ENCODE results near the gene LCP2.

LCP2 gene

DNA sequence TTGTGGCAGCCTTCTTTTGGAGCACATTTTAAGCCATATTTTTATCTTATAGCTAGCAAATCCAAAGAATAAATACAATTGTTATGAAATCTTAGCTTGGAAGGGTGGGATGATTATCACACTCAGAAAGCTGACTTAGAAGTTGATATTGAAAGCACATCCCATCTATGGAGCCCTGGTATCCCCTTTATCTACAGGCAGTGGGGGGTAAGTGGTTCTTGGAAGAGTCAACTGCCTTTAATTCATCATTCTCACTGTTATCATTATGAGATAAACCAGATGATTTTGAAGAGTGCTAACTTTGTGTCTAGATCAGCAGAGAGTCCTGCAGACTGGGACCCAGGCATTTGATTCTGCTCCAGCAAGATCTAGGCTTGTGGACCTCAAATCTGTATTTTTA, 3.0 kb downstream of the LCP2 start:
- DNase-seq, result no peak

DNA sequence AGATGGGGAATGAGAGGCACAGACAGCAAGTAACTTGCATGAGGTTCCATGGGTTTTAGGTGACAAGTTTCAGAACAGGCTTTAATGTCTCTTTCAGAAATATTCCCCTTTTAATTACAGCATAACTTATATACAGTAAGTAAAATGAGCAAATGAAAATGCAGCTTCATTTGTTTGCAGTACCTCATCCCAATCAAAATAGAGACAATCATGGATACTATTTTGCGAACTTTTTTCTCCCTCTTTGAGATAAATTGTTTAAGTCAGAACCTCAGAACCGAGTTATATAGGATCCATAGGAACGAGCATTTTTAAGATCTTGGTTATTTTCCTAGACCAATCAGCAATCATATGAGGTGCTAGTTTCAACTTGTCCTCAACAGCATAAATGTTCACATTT, 3.5 kb downstream of the LCP2 start:
- DNase-seq, result no peak

DNA sequence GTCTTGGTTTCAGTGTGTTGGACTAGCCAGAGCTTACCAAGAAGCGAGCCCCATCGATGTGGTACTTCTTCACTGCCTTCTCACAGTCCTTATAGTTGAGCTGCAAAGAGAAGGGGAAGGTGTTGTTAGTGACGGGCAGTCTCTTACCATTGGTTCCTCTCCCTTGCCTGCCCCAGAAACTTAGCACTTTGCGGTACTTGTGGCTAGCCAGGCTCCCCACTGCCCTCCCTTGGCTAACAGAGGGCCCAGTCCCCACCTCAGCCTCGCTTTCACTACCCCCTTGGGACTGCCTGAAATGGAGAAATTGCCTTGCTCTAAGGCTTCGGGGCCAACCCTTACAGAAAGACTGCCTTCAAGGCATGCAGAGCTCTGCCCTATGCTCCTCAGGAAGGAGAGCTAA, 4.3 kb downstream of the LCP2 start:
- DNase-seq, result peak in 1 of 2 donors; percentile 30

DNA sequence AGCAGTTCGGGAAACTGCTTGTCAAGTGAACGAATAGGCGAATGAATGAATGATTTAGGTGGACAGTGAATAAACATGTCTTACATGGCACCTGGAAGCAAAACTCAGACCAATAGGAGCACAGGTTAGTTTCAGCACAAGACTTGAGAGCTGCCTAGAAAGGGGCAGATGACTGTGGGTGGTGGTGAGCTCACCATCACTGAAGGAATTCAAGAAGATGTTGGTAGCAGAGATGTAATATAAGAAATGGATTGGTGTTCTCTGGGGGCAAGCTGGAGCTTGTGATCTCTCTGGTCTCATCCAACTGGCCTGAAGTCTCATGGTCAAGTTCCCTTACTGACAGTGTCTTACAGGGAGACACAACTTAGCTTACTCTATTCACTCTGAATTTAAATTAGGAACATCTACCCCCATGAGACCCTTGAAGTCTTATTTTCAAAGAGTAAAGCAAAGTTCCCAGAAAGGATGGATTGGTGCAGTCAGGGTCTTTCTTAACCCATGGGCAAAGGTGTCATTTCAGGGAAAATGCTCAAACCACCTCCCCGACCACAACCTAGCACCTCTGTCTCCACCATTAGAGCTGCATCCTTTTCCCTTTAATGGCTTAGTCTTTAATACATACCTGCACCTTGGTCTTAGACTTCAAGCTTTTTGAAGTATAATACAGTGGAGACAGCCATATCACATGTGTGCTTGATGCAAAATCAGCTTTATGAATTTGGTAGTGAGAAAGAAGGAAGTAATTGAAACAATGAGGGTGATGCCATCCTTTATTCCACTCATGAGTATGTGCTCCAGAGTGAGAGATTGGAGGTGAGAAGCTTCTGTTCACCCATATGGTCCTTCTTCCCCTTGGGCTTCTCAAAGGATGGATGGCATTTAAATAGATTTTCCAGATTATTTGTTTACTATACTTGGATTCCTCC, 5.1 kb downstream of the LCP2 start:
- DNase-seq, result no peak

DNA sequence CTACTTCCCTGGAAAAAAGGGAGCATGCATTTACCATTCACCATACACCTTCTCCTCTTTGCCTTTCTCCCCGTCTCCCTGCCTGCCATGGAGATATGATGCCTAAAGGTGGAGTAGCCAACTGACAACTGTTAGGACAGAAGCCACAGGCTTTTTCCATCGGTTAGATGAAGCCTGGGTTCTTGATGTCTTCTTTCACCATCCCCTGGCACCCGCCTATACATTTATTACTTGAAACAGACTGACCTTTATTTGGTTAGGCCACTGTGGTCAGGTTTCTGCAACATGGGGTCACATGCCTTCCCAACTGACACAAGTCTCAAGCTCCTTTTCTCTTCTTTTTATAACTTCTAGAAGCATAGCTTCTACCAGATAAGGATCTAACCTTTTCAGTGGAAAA, 7.1 kb downstream of the LCP2 start:
- no peak for DNase-seq

DNA sequence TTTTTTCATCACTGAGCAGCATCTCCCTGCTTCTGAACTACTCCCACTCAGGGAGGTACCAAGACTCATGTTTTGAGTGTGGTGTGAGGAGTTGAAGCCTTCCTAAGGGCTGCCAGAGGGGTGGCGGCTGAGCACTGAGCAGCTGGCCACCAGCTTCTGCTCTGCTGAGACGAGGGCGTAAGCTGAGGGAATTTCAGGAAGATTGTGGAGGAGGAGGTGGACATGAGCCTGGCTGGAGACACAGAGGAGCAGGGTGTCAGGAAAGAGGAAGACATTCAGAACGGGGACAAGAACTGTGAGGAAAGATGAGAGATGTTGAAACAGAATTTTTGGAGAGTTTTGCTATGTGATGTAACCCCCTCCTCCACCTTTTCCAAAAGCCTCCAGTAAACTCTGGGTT, 7.8 kb downstream of the LCP2 start:
- DNase-seq, result no peak

DNA sequence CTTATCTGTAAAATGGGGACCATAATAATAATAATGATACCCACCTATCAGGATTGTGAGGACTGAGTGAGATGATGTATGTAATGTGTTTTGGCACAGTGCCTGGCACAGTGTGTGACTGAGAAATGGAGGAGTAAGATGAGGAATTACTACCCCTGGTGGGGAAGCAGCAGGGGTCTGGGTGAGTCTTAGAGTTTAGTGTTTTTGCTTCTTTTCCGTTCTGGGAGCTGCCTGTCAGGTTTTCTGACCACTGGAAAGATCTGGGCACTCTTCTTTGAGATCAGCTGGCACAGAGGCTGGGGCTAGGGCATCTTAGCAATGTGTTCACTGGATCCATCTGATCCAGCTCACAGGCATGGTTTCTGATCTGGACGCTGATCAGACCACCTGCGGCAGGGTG, 8.5 kb downstream of the LCP2 start:
- DNase-seq, result no peak

DNA sequence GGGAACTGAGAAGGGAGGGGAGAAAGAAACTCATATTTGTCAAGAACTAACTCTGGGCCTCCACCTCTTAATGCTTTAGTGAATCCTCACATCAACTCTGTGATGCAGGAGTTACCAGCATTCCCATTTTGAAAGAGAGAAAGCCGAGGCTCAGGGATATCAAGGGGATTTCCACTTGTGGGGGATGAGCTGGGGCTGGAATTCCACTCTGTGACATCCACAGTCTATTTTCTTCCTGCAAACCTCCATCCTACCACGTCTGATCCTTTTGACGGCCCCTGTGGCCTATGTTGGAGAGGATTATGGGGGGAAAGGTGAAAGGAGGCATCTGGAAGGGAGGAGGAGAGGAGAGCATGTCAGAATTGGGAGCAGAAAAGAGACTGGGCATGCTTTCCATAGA, 9.0 kb downstream of the LCP2 start:
- DNase-seq, result no peak

DNA sequence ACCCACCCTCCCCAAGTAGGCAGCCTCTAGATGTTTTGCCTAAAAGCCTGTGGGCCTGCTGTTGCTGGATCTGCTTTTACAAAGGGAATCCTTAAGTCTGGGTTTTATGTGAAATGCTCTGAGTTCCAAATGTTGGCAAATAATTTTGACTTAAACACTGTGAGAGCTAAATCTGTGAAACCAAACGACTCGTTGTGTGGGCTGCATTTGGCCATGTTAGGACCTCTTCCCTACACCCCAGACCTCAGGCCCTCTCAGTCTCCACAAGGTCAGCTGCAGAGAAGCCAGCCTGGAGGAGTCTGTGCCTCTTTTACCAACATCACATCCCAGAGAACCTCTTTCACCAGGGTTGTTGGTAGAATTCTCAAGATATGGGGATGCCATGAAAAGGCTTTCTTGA, 9.4 kb downstream of the LCP2 start:
- no peak for DNase-seq

DNA sequence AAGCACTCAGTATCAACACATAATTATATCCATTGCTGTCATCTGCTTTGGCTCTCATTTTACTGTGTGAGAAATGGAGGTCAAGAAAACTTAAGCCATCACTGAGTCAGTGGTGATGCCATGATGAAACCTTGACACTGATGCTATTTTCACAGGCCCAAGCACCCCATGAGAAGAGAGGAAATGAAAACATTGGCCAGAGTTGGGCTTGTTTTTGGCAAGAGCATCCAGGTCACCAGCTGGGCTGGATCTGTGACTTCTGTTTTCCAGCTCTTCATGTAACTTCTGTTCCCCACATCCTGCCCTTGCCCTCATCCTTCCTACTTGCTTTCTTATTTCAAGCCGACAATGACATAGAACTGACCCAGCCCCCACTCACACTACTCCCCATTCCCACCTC, 10.0 kb downstream of the LCP2 start:
- DNase-seq, result peak in 1 of 2 donors; percentile 70

DNA sequence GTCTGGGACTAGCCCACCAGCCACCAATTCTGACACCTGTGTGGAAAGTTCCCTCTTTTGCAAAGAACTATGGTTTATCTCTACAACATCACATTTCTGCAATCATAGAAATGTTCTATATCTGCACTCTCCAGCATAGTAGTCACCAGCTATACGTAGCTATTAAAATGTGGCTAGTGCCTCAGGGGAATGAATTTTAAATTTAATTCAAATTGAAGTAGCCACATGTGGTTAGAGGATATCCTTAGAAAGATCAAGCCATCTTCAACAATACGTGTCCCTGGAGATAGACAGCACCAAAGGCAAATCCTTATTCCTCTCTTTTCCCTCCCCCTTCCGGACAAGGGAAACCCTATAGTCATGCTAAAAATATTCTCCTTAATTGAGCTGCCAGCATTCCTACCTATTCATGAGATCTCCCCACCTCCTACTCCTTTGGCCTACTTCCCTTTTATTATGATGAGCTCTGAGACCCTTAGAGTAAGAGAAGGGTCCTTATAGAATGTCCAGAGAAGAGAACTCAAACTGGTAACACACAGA, 11.1 kb downstream of the LCP2 start:
- DNase-seq, result no peak

DNA sequence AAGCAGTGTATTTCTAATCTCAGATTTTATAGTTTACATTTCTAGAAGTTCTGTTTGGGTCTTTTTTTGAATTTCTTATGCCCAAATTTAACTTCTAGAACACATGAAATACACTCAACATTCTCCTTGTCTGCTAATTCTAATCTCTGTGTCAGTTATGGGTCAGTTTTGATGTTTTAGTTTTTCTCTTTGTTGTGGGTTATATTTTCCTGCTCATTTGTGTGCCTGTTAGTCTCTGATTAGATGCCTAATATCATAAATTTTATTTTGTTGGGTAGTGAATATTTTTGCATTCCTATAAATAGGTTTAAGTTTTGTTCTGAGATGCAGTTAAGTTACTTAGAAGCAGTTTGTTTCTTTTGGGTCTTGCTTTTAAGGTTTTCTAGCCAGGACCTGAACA, 12.4 kb downstream of the LCP2 start:
- no peak for DNase-seq

DNA sequence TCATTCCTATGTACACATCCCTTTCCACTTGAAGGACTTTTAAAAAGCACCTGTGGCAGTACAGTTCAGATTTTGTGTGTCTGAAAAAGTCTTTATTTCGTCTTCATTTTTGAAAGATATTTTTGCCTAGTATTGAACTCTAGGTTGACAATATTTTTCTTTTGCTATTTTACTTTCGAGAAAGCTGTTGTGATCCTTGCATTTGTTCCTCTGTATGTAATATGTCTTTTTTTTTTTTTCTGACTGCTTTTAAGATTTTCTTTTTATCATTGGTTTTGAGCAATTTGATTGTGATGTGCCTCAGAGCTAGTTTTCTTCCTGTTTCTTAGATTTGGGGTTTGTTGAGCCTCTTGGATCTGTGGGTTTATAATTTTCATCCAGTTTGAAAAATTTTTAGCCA, 13.3 kb downstream of the LCP2 start:
- no peak for DNase-seq

DNA sequence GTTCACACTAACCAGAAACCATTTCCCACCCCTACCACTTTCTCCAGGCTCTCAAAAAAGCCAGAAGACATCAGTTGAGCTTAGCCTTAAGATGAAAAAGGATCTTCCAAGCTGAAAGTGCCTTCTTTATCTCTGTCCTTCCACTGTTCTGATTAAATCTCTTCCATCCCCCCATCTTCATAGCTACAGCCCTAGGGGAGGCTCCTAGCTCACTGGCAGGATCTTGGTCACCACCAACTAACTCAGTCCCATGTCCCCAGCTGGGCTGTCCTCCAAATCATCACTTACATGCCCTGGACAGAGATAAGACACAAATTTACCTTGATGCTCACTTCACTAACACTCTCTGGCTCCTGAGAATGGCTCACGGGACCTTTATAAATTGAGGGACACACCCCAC, 14.3 kb downstream of the LCP2 start:
- no peak for DNase-seq

DNA sequence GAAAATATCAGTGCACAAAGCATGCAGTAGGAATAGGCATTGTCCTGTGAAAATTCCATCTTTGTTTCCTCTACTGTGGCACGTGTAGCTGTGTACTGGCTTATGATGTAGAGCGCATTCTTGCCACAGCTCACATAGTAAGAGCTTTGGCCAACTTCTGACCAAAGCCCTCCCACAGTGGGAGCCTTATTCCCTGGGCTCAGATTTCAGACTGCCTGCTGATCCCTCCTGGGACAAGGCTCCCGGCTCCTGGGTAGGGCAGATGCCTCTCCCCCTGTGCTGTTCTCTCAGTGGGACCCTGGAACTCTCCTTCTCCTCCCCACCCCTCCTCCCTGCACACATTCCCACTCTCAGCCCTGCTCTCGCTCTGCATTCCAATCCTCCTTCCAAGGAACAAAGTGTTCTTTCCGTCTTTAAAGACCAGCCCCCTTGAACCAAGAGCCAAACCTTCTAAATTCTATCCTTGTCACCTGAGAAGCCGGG, 17.5 kb downstream of the LCP2 start:
- no peak for DNase-seq

DNA sequence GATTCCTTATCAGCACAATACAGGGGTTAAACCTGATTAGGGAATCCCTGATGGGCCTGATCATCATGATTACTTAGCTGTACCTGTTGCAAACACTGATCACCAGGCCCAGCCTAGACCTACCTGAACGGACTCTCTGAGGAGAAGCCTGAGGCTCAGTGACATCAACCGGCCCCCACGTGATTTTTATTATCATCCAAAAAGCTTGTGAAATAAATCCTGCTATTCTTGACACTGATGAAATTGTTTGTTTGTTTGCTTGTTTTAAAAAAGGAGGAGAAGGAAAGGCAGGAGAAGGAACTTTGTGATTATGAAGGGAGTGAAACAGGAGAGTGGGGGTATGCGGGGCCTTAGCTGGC, 18.1 kb downstream of the LCP2 start:
- DNase-seq, result no peak

DNA sequence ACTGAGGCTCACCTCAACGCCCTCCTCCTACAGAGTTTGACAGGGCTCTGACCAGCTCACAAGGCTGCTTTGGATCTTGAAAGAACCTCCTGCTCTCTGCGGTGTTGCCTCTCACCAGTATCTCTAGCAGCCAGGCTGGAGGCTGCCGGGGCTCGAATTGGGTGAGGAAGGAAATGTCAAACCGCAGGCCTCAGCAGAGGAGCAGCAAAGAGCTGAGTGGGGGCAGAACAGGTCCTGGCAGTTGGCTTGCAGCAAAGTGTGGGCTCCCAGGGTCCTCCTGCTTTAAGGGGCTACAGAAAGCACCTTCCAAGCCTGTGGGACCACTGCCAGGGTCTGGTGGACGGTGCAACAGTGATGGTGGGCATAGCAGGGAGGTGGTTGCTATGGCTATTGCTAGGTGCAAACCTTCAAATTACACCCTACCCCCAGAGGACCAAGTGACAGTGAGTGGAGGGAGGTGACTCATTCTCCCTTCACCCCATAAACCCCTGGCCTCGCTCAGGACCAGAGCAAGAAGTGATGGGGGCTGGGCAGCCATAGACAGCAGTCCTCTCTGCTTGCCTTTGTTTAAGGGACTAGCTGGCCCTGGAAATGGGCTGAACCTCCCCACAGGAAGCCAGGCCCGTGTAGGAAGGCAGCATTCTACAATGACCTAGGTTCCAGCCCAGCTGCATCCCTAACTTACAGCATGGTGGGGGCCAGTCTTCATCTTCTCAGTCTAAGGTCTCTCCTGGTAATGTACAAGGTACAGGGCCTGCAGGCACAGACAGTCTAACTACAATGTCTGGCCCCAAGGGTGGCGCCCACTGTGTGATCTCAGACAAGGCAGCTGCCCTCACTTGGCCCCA, 18.7 kb downstream of the LCP2 start:
- DNase-seq, result peak; percentile 83 to 95

DNA sequence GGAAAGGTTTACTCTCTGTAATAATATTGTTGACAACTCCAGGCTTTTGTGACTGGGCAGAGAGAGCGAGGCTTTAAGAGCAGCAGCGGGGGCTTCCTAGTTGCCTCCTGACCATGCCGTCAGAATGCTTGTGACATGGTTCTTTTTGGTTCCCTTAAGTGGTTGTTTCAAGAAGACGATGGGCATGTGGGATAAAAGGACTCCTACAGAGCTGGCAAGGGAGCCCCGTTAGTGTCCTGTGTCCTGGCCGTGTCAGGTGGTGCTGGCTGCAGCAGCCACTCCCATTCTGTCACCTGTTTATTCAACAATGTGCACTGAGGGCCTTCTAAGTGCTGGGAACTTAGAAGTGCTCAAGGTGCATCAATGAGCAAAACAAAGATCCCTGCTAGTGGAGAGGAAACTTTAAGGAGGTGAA, 19.7 kb downstream of the LCP2 start:
- no peak for DNase-seq

DNA sequence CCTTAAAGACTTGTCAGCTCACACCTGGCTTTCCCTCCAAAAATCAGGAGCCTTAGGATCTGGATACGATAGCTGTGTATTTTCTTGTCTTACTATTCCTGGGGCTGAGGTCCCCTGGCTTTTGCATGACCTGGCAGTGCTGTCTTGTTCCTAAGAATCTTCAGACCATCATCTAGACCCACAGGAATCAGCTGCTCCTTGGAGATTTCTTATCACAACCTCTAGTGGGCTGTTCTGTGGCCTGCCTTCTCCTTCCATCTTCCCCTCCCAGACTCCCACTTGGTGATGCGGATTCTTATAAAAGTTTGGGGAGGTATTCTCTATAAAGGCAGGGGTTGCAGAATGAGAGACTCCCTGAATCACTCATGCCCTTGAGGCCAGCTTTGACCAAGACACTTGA, 21.4 kb downstream of the LCP2 start:
- DNase-seq, result no peak

DNA sequence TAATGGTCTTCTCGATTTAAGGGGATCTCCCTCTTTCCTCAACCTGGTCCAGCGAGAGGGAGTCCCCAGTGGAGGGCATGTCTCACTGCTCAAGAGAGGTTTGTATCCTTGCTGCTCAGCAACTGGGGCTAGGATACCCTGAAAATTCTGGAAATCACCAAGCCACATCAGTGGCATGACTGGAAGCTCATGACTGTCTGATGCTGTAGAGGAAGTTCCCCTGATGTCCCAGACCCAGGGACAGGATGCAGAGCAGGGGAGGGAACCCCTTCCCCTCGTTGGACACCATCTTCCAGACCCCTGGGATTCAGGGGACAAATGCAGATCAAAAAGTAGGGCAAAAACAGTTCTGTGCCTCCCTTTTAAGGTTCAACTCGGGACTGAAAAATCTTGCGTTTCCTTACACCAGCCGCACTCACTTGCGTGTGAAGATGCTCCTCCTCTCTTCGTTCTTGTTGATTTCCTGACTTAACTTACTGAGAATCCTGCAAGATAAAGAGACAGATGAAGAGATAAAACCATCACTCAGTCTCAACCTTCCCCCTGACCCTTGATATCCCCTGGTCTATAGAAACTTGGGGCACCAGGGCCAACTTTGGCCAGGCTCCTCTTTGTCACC, 22.1 kb downstream of the LCP2 start:
- DNase-seq, result no peak

DNA sequence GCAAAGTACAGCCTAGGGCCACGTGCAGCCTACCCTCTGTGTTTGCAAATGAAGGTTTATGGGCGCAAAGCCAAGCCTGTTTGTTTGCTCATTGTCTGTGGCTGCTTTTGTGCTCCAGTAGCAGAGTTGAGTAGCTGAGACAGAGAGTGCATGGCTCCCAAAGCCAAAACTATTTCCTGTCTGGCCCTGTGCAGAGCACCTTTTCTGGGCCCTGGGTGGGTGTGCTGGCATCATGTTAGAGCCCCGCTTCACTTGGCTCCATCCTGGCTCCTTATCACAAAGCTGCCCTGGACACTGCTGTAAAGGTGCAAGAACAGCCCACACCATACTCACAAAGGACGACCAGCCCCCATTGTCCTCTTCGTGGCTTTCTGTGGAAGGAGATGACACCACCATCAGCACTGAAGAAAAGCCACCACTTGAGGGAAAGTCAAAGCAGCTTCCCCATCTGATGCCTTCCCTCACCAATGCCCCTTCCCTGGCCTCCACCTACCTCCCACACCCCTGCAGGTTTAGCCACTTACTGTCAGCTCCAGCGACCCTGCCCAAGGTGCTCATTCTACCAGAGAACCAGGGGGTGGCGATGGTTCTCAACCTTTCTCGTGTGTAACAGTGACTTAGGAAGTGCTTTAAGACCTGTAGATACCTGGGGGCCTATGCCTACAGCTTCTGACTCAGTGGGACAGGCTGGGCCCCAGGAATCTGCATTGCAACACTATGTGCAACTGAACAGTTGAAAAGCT, 23.4 kb downstream of the LCP2 start:
- no peak for DNase-seq

DNA sequence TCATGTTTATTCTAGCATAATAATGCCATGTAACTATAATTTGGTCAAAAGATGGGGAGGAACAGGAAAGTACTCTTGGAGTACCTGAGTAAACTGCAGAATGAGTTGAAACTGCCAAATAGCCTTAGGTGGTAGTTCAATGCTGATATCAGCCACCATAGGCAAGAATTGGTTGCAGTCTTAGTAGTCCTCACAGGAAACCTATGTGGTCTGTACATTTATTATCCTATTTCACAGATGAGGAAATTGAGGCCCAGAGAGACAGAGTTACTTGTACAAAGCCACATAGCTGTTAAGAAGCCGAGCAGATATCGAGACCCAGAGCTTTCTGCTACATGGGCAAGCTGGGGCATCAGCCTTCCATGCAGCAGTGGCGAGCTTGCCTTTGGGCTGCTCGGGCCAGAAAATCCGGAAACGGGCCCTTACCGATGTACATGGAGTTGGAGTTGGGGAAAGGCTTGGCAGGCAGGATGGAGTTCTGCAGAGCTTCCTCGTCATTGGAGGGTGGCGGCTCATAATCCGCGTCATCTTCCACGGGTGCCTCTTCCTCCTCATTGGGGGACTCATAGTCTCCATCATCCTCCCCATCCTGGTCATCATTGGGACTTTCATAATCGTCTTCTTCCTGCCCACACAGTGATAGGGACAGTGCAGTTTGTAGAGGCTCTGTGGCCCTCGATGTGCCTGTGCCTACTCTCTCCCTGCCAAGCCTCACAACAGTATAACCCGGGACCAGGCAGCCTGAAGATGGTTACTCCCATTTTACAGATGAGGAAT, 27.1 kb downstream of the LCP2 start:
- DNase-seq, result no peak
